ENCODE results near the gene INSIG2. TPM values are rescaled to one million over a fixed set of nuclear protein-coding genes. Genes with fewer than 3 reads are reported as not detected.

Gene INSIG2
- total RNA-seq, 1 experiment from 2014 or later, result 8.7 TPM

GRCh38 chr2:118124288-118124891 is 36.1 kb downstream of the INSIG2 start:
- Histone ChIP-seq H2BK5ac (ENCODE audit: insufficient read length, low read length) (no peak overlapping the region), H3K4ac (ENCODE audit: low read depth, low read length) (no peak overlapping the region), H3K4me1 (ENCODE audit: insufficient read depth, low read length) (no peaks in the 10 kb centered on the region), H2BK12ac (ENCODE audit: insufficient read length, low read depth, low read length) (no peak overlapping the region), H4K5ac (ENCODE audit: insufficient read length, low read depth, low read length) (no peak overlapping the region), H4K20me1 (ENCODE audit: control insufficient read depth, insufficient read depth, insufficient read length) (no peaks in the 10 kb centered on the region), H3K56ac (ENCODE audit: insufficient read length, low read depth, low read length) (no peak overlapping the region), H3K79me1 (ENCODE audit: insufficient read depth, low read depth, low read length, poor library complexity, severe bottlenecking) (no peaks in the 10 kb centered on the region), H2BK15ac (ENCODE audit: low read depth, low read length) (no peak overlapping the region), H3K9ac (ENCODE audit: extremely low read depth, insufficient read length, low read length) (no peak overlapping the region), H2BK120ac (ENCODE audit: low read depth, low read length, poor library complexity, severe bottlenecking) (no peak overlapping the region), H3K18ac (ENCODE audit: insufficient read length, low read depth, low read length) (no peak overlapping the region), H2BK20ac (ENCODE audit: low read depth, low read length, poor library complexity, severe bottlenecking) (no peak overlapping the region), H3K27ac (ENCODE audit: insufficient read length, low read depth, low read length) (no peak overlapping the region), H3K27me3 (ENCODE audit: insufficient read depth, low read length) (no peaks in the 10 kb centered on the region), H2AFZ (ENCODE audit: low read length) (no peak overlapping the region), H3K9me3 (ENCODE audit: control insufficient read depth, low read depth, low read length) (no peaks in the 10 kb centered on the region), H3K23me2 (ENCODE audit: insufficient read length, low read depth, low read length, poor library complexity, severe bottlenecking) (no peaks in the 10 kb centered on the region), H3K14ac (ENCODE audit: insufficient read depth, low read length) (no peak overlapping the region), H4K8ac (replicated peaks; ENCODE audit: insufficient read length, low read depth, low read length) (no peak overlapping the region), H2AK5ac (ENCODE audit: insufficient read length, low read length) (no peak overlapping the region), H4K91ac (ENCODE audit: insufficient read length, low read depth, low read length) (no peak overlapping the region), H3K4me2 (ENCODE audit: insufficient read depth, insufficient read length, low read length) (no peak overlapping the region), H3T11ph (ENCODE audit: low read length) (no peak overlapping the region), H3K79me2 (ENCODE audit: insufficient read depth, low read length) (no peaks in the 10 kb centered on the region), H3K23ac (ENCODE audit: insufficient read length, low read depth, low read length) (no peak overlapping the region)
- Mint-ChIP-seq H3K27me3 (ENCODE audit: low read depth) (no peaks in the 10 kb centered on the region), H3K9me3 (no peaks in the 10 kb centered on the region), H3K4me1 (peaks cover 0 to 4% of the 10 kb centered on the region in 2 experiments; a peak in 2 of 4 replicates), H3K36me3 (ENCODE audit: insufficient read depth in 1 of 3, low read depth in 3 of 3) (no peaks in the 10 kb centered on the region), H3K27ac (no peak overlapping the region), H3K4me3 (no peak overlapping the region)
- TF ChIP-seq, protein P1, sequence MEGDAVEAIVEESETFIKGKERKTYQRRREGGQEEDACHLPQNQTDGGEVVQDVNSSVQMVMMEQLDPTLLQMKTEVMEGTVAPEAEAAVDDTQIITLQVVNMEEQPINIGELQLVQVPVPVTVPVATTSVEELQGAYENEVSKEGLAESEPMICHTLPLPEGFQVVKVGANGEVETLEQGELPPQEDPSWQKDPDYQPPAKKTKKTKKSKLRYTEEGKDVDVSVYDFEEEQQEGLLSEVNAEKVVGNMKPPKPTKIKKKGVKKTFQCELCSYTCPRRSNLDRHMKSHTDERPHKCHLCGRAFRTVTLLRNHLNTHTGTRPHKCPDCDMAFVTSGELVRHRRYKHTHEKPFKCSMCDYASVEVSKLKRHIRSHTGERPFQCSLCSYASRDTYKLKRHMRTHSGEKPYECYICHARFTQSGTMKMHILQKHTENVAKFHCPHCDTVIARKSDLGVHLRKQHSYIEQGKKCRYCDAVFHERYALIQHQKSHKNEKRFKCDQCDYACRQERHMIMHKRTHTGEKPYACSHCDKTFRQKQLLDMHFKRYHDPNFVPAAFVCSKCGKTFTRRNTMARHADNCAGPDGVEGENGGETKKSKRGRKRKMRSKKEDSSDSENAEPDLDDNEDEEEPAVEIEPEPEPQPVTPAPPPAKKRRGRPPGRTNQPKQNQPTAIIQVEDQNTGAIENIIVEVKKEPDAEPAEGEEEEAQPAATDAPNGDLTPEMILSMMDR (conservative IDR thresholded peaks at IDR 0.05), result no peak
- WGBS (ENCODE audit: extremely low coverage, insufficient read length, low lambda C conversion rate), result no CpG with 5 or more reads among the region's 8 CpGs
- no peak for DNase-seq

All from H9 (cell line).